Trophoblast cell (in vitro differentiated cells and primary cell): ENCODE data around the gene THOC7.

Experiments used
- DNase-seq, 2 donors: peaks; one replicate each; pipeline ENCODE4 v3.0.0-alpha.2; 2016
- H2AFZ ChIP-seq: 2 replicates; pipeline ENCODE4 v1.6.1; 2013; ENCODE audit warnings: low read length, moderate library complexity, mild to moderate bottlenecking; ENCODE audit not compliant: insufficient read depth, poor library complexity
- H2AK5ac ChIP-seq: 2 replicates; pipeline ENCODE4 v1.6.1; 2013; ENCODE audit warnings: mild to moderate bottlenecking, low read length
- H2BK120ac ChIP-seq: 2 replicates; pipeline ENCODE4 v1.6.1; 2013; ENCODE audit warnings: low read length, mild to moderate bottlenecking, moderate library complexity; ENCODE audit not compliant: insufficient read depth, poor library complexity
- H2BK12ac ChIP-seq: 2 replicates; pipeline ENCODE4 v1.6.1; 2013; ENCODE audit warnings: mild to moderate bottlenecking, low read length, moderate library complexity
- H2BK5ac ChIP-seq: 2 replicates; pipeline ENCODE4 v1.6.1; 2013; ENCODE audit warnings: low read length, low read depth, moderate library complexity, mild to moderate bottlenecking; ENCODE audit not compliant: poor library complexity
- H3K14ac ChIP-seq: 2 replicates; pipeline ENCODE4 v1.6.1; 2013; ENCODE audit warnings: mild to moderate bottlenecking, low read length
- H3K18ac ChIP-seq: 2 replicates; pipeline ENCODE4 v1.6.1; 2013; ENCODE audit warnings: mild to moderate bottlenecking, low read length
- H3K23ac ChIP-seq: 2 replicates; pipeline ENCODE4 v1.6.1; 2013; ENCODE audit warnings: low read length
- H3K27ac ChIP-seq: 2 replicates; pipeline ENCODE4 v1.5.1; 2013; ENCODE audit warnings: low read depth, mild to moderate bottlenecking, inconsistent platforms, low read length, moderate library complexity
- H3K27me3 ChIP-seq: 2 replicates; pipeline ENCODE4 v1.6.1; 2013; ENCODE audit warnings: inconsistent platforms, mild to moderate bottlenecking, low read length, moderate library complexity; ENCODE audit not compliant: insufficient read depth
- H3K36me3 ChIP-seq, 2 experiments: 1 replicate in 1 of 2; 2 replicates in 1 of 2; pipeline ENCODE4 v1.6.1; 2013; ENCODE audit warnings: low read length in 2 of 2, mild to moderate bottlenecking in 2 of 2, moderate library complexity in 1 of 2; ENCODE audit not compliant: insufficient read depth in 2 of 2, control insufficient read depth in 1 of 2
- H3K4ac ChIP-seq: 2 replicates; pipeline ENCODE4 v1.6.1; 2013; ENCODE audit warnings: low read depth, mild to moderate bottlenecking, low read length, moderate library complexity
- H3K4me1 ChIP-seq, 2 experiments: 1 replicate in 1 of 2; 2 replicates in 1 of 2; pipeline ENCODE4 v1.6.1; 2013; ENCODE audit warnings: low read length in 2 of 2, mild to moderate bottlenecking in 2 of 2, moderate library complexity in 1 of 2; ENCODE audit not compliant: insufficient read depth in 2 of 2, control insufficient read depth in 1 of 2
- H3K4me2 ChIP-seq: 2 replicates; pipeline ENCODE4 v1.6.1; 2013; ENCODE audit warnings: inconsistent platforms, mild to moderate bottlenecking, low read length, moderate library complexity
- H3K4me3 ChIP-seq: 2 replicates; pipeline ENCODE4 v1.5.1; 2013; ENCODE audit warnings: mild to moderate bottlenecking, low read depth, low read length, inconsistent platforms
- H3K79me1 ChIP-seq: one replicate; pipeline ENCODE4 v1.6.1; 2013; ENCODE audit warnings: low read length
- H3K79me2 ChIP-seq: 2 replicates; pipeline ENCODE4 v1.6.1; 2013; ENCODE audit warnings: low read length, mild to moderate bottlenecking; ENCODE audit not compliant: control insufficient read depth, insufficient read depth, poor library complexity
- H3K9ac ChIP-seq: 2 replicates; pipeline ENCODE4 v1.6.1; 2013; ENCODE audit warnings: mild to moderate bottlenecking, low read length
- H3K9me3 ChIP-seq: 2 replicates; pipeline ENCODE4 v1.6.1; 2013; ENCODE audit warnings: low read depth, mild to moderate bottlenecking, control low read depth, inconsistent platforms, low read length; ENCODE audit not compliant: insufficient read depth
- H4K12ac ChIP-seq: 2 replicates; pipeline ENCODE4 v1.6.1; 2013; ENCODE audit warnings: low read depth, mild to moderate bottlenecking, low read length, moderate library complexity
- H4K8ac ChIP-seq: 2 replicates; pipeline ENCODE4 v1.6.1; 2013; ENCODE audit warnings: low read depth, mild to moderate bottlenecking, low read length, moderate library complexity
- H4K91ac ChIP-seq: one replicate; pipeline ENCODE4 v1.6.1; 2013; ENCODE audit warnings: low read depth, mild to moderate bottlenecking, low read length, moderate library complexity
- WGBS: extraction: QIAGEN DNeasy Blood & Tissue Kit; methylation state at CpG from one replicate; pipeline ENCODE4 v1.1.7; 2013; ENCODE audit warnings: missing lambda C conversion rate; ENCODE audit not compliant: insufficient read length, insufficient coverage; ENCODE audit errors: extremely low coverage; 5-methylcytosine and 5-hydroxymethylcytosine counted together

Gene THOC7

DNA sequence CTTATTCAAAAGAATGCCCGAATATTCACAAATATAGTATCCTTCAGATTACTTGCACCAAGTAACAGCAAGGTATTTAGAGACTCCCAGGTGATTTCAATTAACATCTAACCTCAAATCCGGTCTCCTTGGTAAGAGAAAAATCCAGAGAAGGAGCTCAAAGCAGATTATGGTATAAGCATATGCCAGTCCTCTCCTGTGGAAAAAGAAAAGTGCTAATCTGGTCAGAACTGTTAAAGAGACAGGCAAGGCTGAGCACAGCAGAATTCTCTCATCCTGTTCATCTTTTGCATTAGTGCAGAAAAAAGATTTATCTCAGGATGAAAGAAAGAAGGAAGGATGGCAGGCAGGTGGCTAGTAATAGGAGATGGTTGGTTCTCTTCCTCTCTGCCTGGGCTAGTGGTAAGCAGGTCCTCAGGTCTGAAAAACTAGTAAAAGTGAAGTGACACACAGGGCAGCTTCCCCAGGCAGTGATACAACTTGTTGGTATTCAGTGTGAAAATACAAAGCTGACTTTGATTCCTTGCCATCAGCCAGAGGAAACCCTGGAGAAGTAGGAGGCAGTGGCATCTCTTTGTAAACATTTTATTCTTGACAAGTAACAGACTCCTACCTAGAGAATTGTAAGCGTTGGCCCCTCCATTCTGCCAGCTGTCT lies 14.3 kb upstream of the THOC7 start:
- whole genome bisulfite sequencing, result no CpG with 5 or more reads among the region's 3 CpGs
- no peak overlapping the region for H3K18ac ChIP-seq
- no peak overlapping the region for H2BK5ac ChIP-seq
- no peaks in the 10 kb centered on the region for H3K9me3 ChIP-seq
- no peak overlapping the region for H3K23ac ChIP-seq
- H3K14ac ChIP-seq, result no peak overlapping the region
- H3K9ac ChIP-seq, result no peak overlapping the region
- no peak overlapping the region for H3K4me2 ChIP-seq
- no peak overlapping the region for H2AK5ac ChIP-seq
- H2BK12ac ChIP-seq, result no peak overlapping the region
- H3K36me3 ChIP-seq, result no peaks in the 10 kb centered on the region
- no peaks in the 10 kb centered on the region for H3K27me3 ChIP-seq
- H3K4me1 ChIP-seq, result no peaks in the 10 kb centered on the region
- no peak overlapping the region for H3K4ac ChIP-seq
- H3K79me1 ChIP-seq, result no peaks in the 10 kb centered on the region
- peaks cover 4% of the 10 kb centered on the region for H3K79me2 ChIP-seq
- H2BK120ac ChIP-seq, result no peak overlapping the region
- no peak for DNase-seq
- no peak overlapping the region for H3K27ac ChIP-seq
- no peak overlapping the region for H4K91ac ChIP-seq
- no peak overlapping the region for H4K12ac ChIP-seq
- no peak overlapping the region for H2AFZ ChIP-seq
- no peak overlapping the region for H3K4me3 ChIP-seq
- no peak overlapping the region for H4K8ac ChIP-seq

DNA sequence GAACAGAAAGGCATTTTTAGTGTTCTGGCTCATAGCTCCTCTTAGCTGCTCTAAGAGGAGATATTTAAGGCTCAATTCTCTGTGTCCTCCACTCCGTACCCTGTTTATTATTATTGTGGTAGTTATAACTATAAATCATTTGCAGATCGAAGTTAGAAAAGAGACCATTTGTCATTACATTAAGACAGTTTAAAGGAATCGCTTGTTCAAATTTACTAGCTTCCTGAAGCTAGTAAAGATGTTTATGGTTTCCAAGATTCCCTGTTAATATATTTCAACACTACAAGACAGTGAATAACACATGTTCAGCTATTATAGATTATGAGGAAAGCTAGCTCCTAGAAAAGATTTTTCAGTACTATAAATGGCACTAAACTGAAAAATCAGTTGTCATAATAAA lies 12.7 kb upstream of the THOC7 start:
- no peak overlapping the region for H3K9ac ChIP-seq
- H3K9me3 ChIP-seq, result no peaks in the 10 kb centered on the region
- H4K91ac ChIP-seq, result no peak overlapping the region
- no peak overlapping the region for H4K8ac ChIP-seq
- H2BK120ac ChIP-seq, result no peak overlapping the region
- no peak overlapping the region for H2AK5ac ChIP-seq
- no peak overlapping the region for H3K4me2 ChIP-seq
- no peak overlapping the region for H3K18ac ChIP-seq
- no peak overlapping the region for H2BK12ac ChIP-seq
- no peak overlapping the region for H4K12ac ChIP-seq
- H3K79me1 ChIP-seq, result no peaks in the 10 kb centered on the region
- no peak overlapping the region for H3K4ac ChIP-seq
- H2AFZ ChIP-seq, result no peak overlapping the region
- no peak for DNase-seq
- peaks cover 4% of the 10 kb centered on the region for H3K79me2 ChIP-seq
- H3K36me3 ChIP-seq, result no peaks in the 10 kb centered on the region
- peaks cover 2 to 4% of the 10 kb centered on the region in 2 experiments for H3K4me1 ChIP-seq
- WGBS, result no CpG with 5 or more reads among the region's 3 CpGs
- H3K4me3 ChIP-seq, result no peak overlapping the region
- no peaks in the 10 kb centered on the region for H3K27me3 ChIP-seq
- H2BK5ac ChIP-seq, result no peak overlapping the region
- no peak overlapping the region for H3K14ac ChIP-seq
- H3K23ac ChIP-seq, result no peak overlapping the region
- H3K27ac ChIP-seq, result no peak overlapping the region

DNA sequence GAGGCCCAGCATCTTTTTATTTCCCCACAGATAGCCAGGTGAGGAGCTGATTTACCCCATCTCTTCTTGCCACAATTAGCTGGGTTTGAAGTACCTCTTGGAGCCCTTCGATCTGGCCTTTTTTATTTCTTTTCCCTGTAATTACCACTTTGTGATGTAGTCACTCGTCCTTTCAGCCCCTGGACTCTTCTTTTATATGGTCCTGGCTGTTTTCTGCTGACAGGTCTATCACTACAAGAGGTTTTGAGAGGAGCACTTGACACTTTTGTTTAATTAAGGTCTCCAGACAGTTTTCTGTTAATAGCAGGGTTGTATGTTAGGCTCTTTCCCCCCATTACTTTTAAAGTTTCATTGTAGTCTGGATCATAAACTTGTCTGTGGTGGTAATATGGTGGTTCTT lies 11.9 kb upstream of the THOC7 start:
- no CpG with 5 or more reads among the region's 2 CpGs for WGBS
- no peaks in the 10 kb centered on the region for H3K9me3 ChIP-seq
- DNase-seq, result no peak
- no peak overlapping the region for H2BK5ac ChIP-seq
- no peak overlapping the region for H2BK120ac ChIP-seq
- H4K8ac ChIP-seq, result no peak overlapping the region
- no peak overlapping the region for H3K27ac ChIP-seq
- no peak overlapping the region for H2BK12ac ChIP-seq
- H2AK5ac ChIP-seq, result no peak overlapping the region
- no peak overlapping the region for H3K9ac ChIP-seq
- no peak overlapping the region for H3K4me2 ChIP-seq
- no peaks in the 10 kb centered on the region for H3K27me3 ChIP-seq
- H3K4me3 ChIP-seq, result no peak overlapping the region
- peaks cover 4% of the 10 kb centered on the region for H3K79me2 ChIP-seq
- no peaks in the 10 kb centered on the region for H3K36me3 ChIP-seq
- no peaks in the 10 kb centered on the region for H3K79me1 ChIP-seq
- H3K18ac ChIP-seq, result no peak overlapping the region
- no peak overlapping the region for H3K23ac ChIP-seq
- H2AFZ ChIP-seq, result no peak overlapping the region
- no peak overlapping the region for H4K91ac ChIP-seq
- no peak overlapping the region for H3K14ac ChIP-seq
- H3K4me1 ChIP-seq, result peaks cover 2 to 4% of the 10 kb centered on the region in 2 experiments
- no peak overlapping the region for H4K12ac ChIP-seq
- H3K4ac ChIP-seq, result peak overlapping the region; percentile 13

DNA sequence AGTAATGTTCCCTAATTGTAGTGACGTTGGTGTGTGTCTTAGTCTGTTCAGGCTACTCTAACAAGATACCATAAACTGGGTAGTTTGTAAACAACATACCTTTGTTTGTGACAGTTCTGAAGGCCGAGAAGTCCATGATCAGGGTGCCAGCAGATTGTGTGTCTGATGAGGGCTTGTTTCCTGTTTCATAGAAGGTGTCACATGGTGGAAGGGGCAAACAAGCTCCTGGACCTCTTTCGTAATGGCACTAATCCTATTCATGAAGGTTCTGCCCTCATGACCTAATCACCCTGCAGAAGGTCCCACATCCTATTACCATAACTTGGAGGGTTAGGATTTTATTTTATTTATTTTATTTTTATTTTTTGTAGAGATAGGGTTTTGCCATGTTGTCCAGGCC lies 11.2 kb upstream of the THOC7 start:
- Histone ChIP-seq H3K27ac (no peak overlapping the region), H2AK5ac (no peak overlapping the region), H3K27me3 (no peaks in the 10 kb centered on the region), H4K12ac (no peak overlapping the region), H3K4me3 (no peak overlapping the region), H3K14ac (no peak overlapping the region), H2BK12ac (no peak overlapping the region), H3K79me2 (peaks cover 4% of the 10 kb centered on the region), H4K8ac (no peak overlapping the region), H3K4me1 (peaks cover 2 to 4% of the 10 kb centered on the region in 2 experiments), H2BK120ac (no peak overlapping the region), H3K9me3 (no peaks in the 10 kb centered on the region), H3K23ac (no peak overlapping the region), H3K4me2 (no peak overlapping the region), H3K9ac (no peak overlapping the region), H2AFZ (no peak overlapping the region), H3K79me1 (no peaks in the 10 kb centered on the region), H3K18ac (no peak overlapping the region), H4K91ac (no peak overlapping the region), H3K36me3 (no peaks in the 10 kb centered on the region), H3K4ac (no peak overlapping the region), H2BK5ac (no peak overlapping the region)
- peak; percentile 96 to 99 for DNase-seq
- WGBS, result no CpG with 5 or more reads among the region's 3 CpGs
